Measurements from ENCODE around the gene VWA7.

- no peak for TF ChIP-seq CTCF (IDR thresholded peaks at IDR 0.05)
- TF ChIP-seq POLR2A (IDR thresholded peaks at IDR 0.05) = no peak
Observed at GRCh38 chr6:31771992-31772358, 5.2 kb downstream of the VWA7 start.
